ENCODE data around the gene ZBTB7C.
A peak's percentile ranks its signal among the peaks of the same experiment; 100 is the strongest.

ZBTB7C gene

GRCh38 chr18:48417985-48418384, 8.8 kb upstream of the ZBTB7C start:
- no peak for DNase-seq (ENCODE audit: low read depth)
- no peak overlapping the region for H3K4me3 ChIP-seq (ENCODE audit: low read length)
- TF ChIP-seq CTCF (IDR thresholded peaks at IDR 0.05; ENCODE audit: insufficient read depth, low read depth, low read length, missing control alignments): no peak

- no peak overlapping the region for H3K4me3 ChIP-seq (ENCODE audit: low read length)
- DNase-seq (ENCODE audit: low read depth): no peak
- no peak for TF ChIP-seq CTCF (IDR thresholded peaks at IDR 0.05; ENCODE audit: insufficient read depth, low read depth, low read length, missing control alignments)
Observed at GRCh38 chr18:48413342-48413741, 4.2 kb upstream of the ZBTB7C start.

- no peak overlapping the region for H3K4me3 ChIP-seq (ENCODE audit: low read length)
- peak; percentile 55 for DNase-seq (ENCODE audit: low read depth)
- peak; percentile 93 for TF ChIP-seq CTCF (IDR thresholded peaks at IDR 0.05; ENCODE audit: insufficient read depth, low read depth, low read length, missing control alignments)
Observed at GRCh38 chr18:48412339-48412929, 3.3 kb upstream of the ZBTB7C start.

- TF ChIP-seq CTCF (IDR thresholded peaks at IDR 0.05; ENCODE audit: insufficient read depth, low read depth, low read length, missing control alignments): peak; percentile 8
- DNase-seq (ENCODE audit: low read depth): peak; percentile 94
- peak overlapping the region; percentile 62 for H3K4me3 ChIP-seq (ENCODE audit: low read length)
Observed at GRCh38 chr18:48410095-48410920, 1.1 kb upstream of the ZBTB7C start.

- no peak for TF ChIP-seq CTCF (IDR thresholded peaks at IDR 0.05; ENCODE audit: insufficient read depth, low read depth, low read length, missing control alignments)
- DNase-seq (ENCODE audit: low read depth): no peak
Observed at GRCh38 chr18:48409591-48410094, 460 bp upstream of the ZBTB7C start.

GRCh38 chr18:48408111-48408726, 964 bp downstream of the ZBTB7C start:
- peak; percentile 34 for DNase-seq (ENCODE audit: low read depth)
- H3K4me3 ChIP-seq (ENCODE audit: low read length): peak overlapping the region; percentile 41
- no peak for TF ChIP-seq CTCF (IDR thresholded peaks at IDR 0.05; ENCODE audit: insufficient read depth, low read depth, low read length, missing control alignments)

More at GRCh38 chr18:48409591-48410094, 460 bp upstream of the ZBTB7C start:
- H3K4me3 ChIP-seq (ENCODE audit: low read length): peak overlapping the region; percentile 62
